ENCODE results near the gene AQP6. TPM values are rescaled to one million over a fixed set of nuclear protein-coding genes. Genes with fewer than 3 reads are reported as not detected.

Gene AQP6
- total and polyA plus RNA-seq, 10 of the 15 experiments (the other 5 are each of a cell fraction or from before 2014, with no cell fraction given), result not detected

- H3K4me2 ChIP-seq (ENCODE audit: control insufficient read depth, insufficient read depth), result no peak overlapping the region
- in situ Hi-C loops (cut with MboI) (loop anchor here (5.0 kb wide), 1 partner anchor 97 kb away; no protein-coding TSS in a partner anchor), intact Hi-C loops (cut with micrococcal nuclease; ENCODE audit: unreplicated experiment) (no loop called here)
- no peaks in the 10 kb centered on the region for H3K79me2 ChIP-seq (ENCODE audit: control insufficient read depth, insufficient read depth, low read length)
- CTCF ChIA-PET, result interaction anchor here (2.7 to 5.9 kb wide), 2 partner anchors 85 to 98 kb away, joined by 19 to 121 read pairs; no protein-coding TSS in a partner anchor
- WGBS (ENCODE audit: insufficient coverage, insufficient replicate concordance, low lambda C conversion rate, missing lambda C conversion rate), result 32% methylated on average over 10 of the region's 10 CpGs
- RAD21 ChIA-PET (ENCODE audit: unreplicated experiment), result interaction anchor here (0.6 kb wide), 1 partner anchor 478 kb away, joined by 3 read pairs; no protein-coding TSS in a partner anchor
- no peaks in the 10 kb centered on the region for H3K9me3 ChIP-seq (replicated peaks; ENCODE audit: control insufficient read depth, insufficient read depth, low read length)
- SMC1A ChIA-PET (ENCODE audit: uncharacterized antibody, unreplicated experiment), result interaction anchor here (0.6 kb wide), 1 partner anchor 326 kb away, joined by 3 read pairs; no protein-coding TSS in a partner anchor
- H4K20me1 ChIP-seq (ENCODE audit: control insufficient read depth, insufficient read depth), result no peaks in the 10 kb centered on the region
- no TSS peak for BruUV-seq (replicated peaks)
- ATAC-seq, result no peak
- POLR2A ChIA-PET, result no interaction called here
- DNase-seq (ENCODE audit: low read depth, low spot score), result no peak
- no peak overlapping the region for H2AFZ ChIP-seq (ENCODE audit: control insufficient read depth, low read depth, low read length)
- FAIRE-seq, result no peak
- H3K4me1 ChIP-seq (ENCODE audit: control insufficient read depth, insufficient read depth, low read length), result peaks cover 8% of the 10 kb centered on the region
- no peak for TF ChIP-seq ZNF24 (IDR thresholded peaks at IDR 0.05)
- TF ChIP-seq NBN (IDR thresholded peaks at IDR 0.05), result no peak
- TF ChIP-seq ETV6 (conservative IDR thresholded peaks at IDR 0.05 in 1 of 2, IDR thresholded peaks at IDR 0.05 in 1 of 2; ENCODE audit: borderline replicate concordance in 1 of 2, low read depth in 1 of 2), result no peak
- TF ChIP-seq DPF2 (IDR thresholded peaks at IDR 0.05), result no peak
- TF ChIP-seq MEF2B (IDR thresholded peaks at IDR 0.05; ENCODE audit: partially characterized antibody, poor library complexity, severe bottlenecking), result no peak
- no peak for TF ChIP-seq YY1 (IDR thresholded peaks at IDR 0.05; ENCODE audit: low read depth, low read length)
- no peak for TF ChIP-seq ASH2L (IDR thresholded peaks at IDR 0.05; ENCODE audit: borderline replicate concordance, low read depth)
- no peak for TF ChIP-seq ZNF384 (IDR thresholded peaks at IDR 0.05; ENCODE audit: borderline replicate concordance, low read depth, low read length)
- no peak for TF ChIP-seq GABPA (IDR thresholded peaks at IDR 0.05; ENCODE audit: low read depth)
- TF ChIP-seq ZSCAN29 (IDR thresholded peaks at IDR 0.05), result no peak
- TF ChIP-seq SREBF2 (IDR thresholded peaks at IDR 0.05; ENCODE audit: low read length), result no peak
- TF ChIP-seq MEF2A (IDR thresholded peaks at IDR 0.05; ENCODE audit: insufficient read depth, low read depth, low read length), result no peak
- no peak for TF ChIP-seq CBX5 (IDR thresholded peaks at IDR 0.05; ENCODE audit: low read depth)
- TF ChIP-seq SRF (IDR thresholded peaks at IDR 0.05; ENCODE audit: low read depth in 2 of 2, low read length in 2 of 2), result no peak
- TF ChIP-seq LARP7 (IDR thresholded peaks at IDR 0.05), result no peak
- H3K4me3 ChIP-seq, result no peak overlapping the region
- no peaks in the 10 kb centered on the region for H3K36me3 ChIP-seq (ENCODE audit: control insufficient read depth in 2 of 2, insufficient read depth in 2 of 2, low read length in 1 of 2)
- no peak overlapping the region for H3K27ac ChIP-seq (ENCODE audit: control insufficient read depth, insufficient read depth)
- no peak overlapping the region for H3K9ac ChIP-seq (ENCODE audit: control insufficient read depth, insufficient read depth, low read length)
- H3K27me3 ChIP-seq (replicated peaks in 1 of 2; ENCODE audit: control insufficient read depth in 2 of 2, insufficient read depth in 2 of 2, low read length in 1 of 2), result peaks cover 4 to 5% of the 10 kb centered on the region in 2 experiments; a peak in 2 of 4 replicates
Observed at GRCh38 chr12:49970658-49971057, 2.1 kb upstream of the AQP6 start.
